GM11168 (cell line): Measurements from ENCODE around the gene SLC26A11.

Experiments used
- in situ Hi-C: fragments of 300-500 bp; cut with MboI; formaldehyde crosslinking; loops from one replicate; pipeline ENCODE4 v1.12.0; 2022; ENCODE audit warnings: low sequenced_read_pairs; ENCODE audit not compliant: unreplicated experiment

Gene SLC26A11

GRCh38 chr17:80195141-80195540 lies 25.1 kb upstream of the SLC26A11 start:
- in situ Hi-C loops: loop anchor here (10.0 kb wide), 1 partner anchor 60 kb away; no protein-coding TSS in a partner anchor

GRCh38 chr17:80195671-80196529 lies 24.3 kb upstream of the SLC26A11 start:
- in situ Hi-C loops: loop anchor here (10.0 kb wide), 1 partner anchor 59 kb away; no protein-coding TSS in a partner anchor

- in situ Hi-C loops: loop anchor here (10.0 kb wide), 1 partner anchor 58 kb away; no protein-coding TSS in a partner anchor
Observed at GRCh38 chr17:80196652-80197051, 23.6 kb upstream of the SLC26A11 start.

GRCh38 chr17:80198144-80198661 lies 22.0 kb upstream of the SLC26A11 start:
- in situ Hi-C loops: loop anchor here (10.0 kb wide), 1 partner anchor 57 kb away; no protein-coding TSS in a partner anchor

- in situ Hi-C loops: loop anchor here (10.0 kb wide), 1 partner anchor 56 kb away; no protein-coding TSS in a partner anchor
Observed at GRCh38 chr17:80199295-80199694, 20.9 kb upstream of the SLC26A11 start.

GRCh38 chr17:80201446-80201845 lies 18.8 kb upstream of the SLC26A11 start:
- in situ Hi-C loops: no loop called here

- in situ Hi-C loops: no loop called here
Observed at GRCh38 chr17:80202197-80202596, 18.0 kb upstream of the SLC26A11 start.

- in situ Hi-C loops: no loop called here
Observed at GRCh38 chr17:80203471-80203963, 16.7 kb upstream of the SLC26A11 start.

- in situ Hi-C loops: no loop called here
Observed at GRCh38 chr17:80204626-80205468, 15.4 kb upstream of the SLC26A11 start.

- in situ Hi-C loops: no loop called here
Observed at GRCh38 chr17:80205811-80206210, 14.4 kb upstream of the SLC26A11 start.

GRCh38 chr17:80208050-80208449 lies 12.2 kb upstream of the SLC26A11 start:
- in situ Hi-C loops: no loop called here

GRCh38 chr17:80209765-80210164 lies 10.5 kb upstream of the SLC26A11 start:
- in situ Hi-C loops: no loop called here

- in situ Hi-C loops: no loop called here
Observed at GRCh38 chr17:80210348-80211108, 9.7 kb upstream of the SLC26A11 start.

- in situ Hi-C loops: no loop called here
Observed at GRCh38 chr17:80212109-80212508, 8.1 kb upstream of the SLC26A11 start.

GRCh38 chr17:80212511-80212910 lies 7.7 kb upstream of the SLC26A11 start:
- in situ Hi-C loops: no loop called here

- in situ Hi-C loops: no loop called here
Observed at GRCh38 chr17:80212962-80213642, 7.1 kb upstream of the SLC26A11 start.

- in situ Hi-C loops: no loop called here
Observed at GRCh38 chr17:80213643-80213975, 6.6 kb upstream of the SLC26A11 start.

GRCh38 chr17:80214012-80214877 lies 6.0 kb upstream of the SLC26A11 start:
- in situ Hi-C loops: no loop called here

GRCh38 chr17:80214878-80215210 lies 5.4 kb upstream of the SLC26A11 start:
- in situ Hi-C loops: no loop called here
